HG03135 (cell line): Measurements from ENCODE around the gene MRM3.
"Not testable (repeated sequence)": the region's sequence is repeated elsewhere in the genome, so short reads cannot be mapped to it uniquely, and the experiment has no call there.

Source experiments
- ATAC-seq: cut with Tn5 transposase; IDR thresholded peaks from one replicate; pipeline ENCODE4 v1.9.1; 2021; ENCODE audit warnings: mild to moderate bottlenecking, moderate library complexity; ENCODE audit not compliant: unreplicated experiment

Gene MRM3

DNA sequence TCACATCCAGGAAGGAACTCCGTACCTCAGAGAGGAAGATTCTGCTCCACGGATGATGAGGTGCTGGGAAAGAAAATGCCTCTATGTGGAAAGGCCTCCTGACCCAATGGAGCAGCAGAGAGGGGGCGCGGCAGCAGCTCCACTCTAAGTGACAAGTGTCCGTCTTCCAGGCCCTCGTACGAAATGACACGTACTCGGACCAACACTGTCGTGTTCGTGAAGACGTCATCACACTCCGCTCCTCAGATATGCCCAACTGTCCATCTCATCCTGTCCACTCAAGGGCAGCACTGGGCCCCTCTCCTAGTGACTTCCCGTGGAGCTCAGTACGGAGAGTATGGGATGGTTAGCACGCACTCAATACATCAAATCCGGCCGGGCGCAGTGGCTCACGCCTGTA lies 32.2 kb downstream of the MRM3 start:
- ATAC-seq = no peak

DNA sequence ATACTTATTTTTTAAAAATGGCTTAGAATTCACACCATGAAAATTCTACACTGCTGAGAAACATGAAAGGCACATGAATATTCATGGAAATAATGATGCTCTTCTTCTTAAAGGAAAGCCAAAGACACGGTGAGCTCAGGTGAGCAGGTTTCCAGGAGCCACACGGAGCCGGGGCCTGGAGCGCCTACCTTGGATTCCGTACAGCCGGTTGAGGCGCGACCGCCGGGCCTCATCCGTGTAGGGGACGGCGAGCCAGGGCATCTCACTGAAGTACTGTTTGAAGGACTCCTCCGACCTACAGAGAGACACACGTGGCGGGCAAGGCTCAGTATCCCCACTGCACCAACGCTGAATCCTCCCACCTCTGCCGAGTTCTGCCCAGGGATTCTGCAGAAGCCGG lies 37.1 kb downstream of the MRM3 start:
- ATAC-seq = no peak

DNA sequence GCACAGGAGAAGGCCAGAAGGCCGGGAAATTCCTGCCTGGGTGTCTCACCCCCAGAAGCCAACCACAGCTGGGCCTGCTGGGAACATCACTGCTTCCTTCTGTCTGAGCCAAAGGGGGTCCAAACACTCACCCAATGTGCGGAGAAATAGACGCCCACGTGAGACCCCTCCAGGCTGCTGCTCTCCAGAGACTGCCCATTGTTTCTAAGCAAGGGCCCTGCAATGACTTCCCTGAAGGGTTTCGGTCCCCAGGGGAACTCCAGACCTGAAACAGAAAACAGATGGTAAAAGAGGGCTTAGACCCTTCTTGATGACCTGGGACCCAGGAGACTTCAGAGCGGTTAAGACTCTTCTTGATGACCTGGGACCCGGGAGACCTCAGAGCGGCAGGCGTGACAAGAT lies 41.3 kb downstream of the MRM3 start:
- no peak for ATAC-seq

DNA sequence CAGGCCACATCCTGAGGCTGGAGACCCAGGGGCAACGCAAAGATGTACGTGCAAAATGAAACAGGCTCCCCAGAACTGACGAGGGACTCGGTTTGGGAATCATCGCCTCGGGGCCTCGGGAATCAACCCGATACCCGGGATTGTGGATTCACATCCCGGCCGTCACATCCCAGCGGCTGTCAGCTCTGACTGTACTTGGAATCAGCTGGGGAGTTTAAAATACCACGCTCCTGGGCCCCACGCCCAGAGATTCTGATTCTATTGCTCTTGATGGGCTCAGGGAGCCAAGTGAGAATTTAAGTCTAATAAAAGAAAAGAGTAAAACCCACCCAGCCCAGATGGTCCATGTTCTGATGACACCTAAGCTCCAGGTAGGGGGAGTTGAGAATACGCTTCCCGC lies 42.2 kb downstream of the MRM3 start:
- ATAC-seq = no peak

DNA sequence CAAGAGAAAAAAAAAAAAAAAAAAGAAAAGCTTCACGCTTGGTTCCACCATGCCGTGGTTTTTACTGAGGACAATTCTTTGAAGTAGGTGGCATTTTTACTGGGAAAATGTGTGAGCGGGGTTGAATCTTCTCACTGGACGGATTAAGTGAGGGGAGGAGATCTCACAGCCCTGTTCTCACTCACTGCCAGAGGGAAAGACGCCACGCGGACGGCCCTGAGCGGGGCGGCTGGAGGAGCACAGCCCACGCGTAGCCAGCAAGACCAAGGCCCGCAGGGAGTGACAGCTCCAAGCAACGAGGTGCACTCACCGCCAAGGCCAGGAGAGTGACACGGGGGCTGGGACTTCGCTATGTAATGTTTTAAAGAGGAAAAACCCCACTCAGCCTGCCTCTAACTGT lies 43.1 kb downstream of the MRM3 start:
- no peak for ATAC-seq

DNA sequence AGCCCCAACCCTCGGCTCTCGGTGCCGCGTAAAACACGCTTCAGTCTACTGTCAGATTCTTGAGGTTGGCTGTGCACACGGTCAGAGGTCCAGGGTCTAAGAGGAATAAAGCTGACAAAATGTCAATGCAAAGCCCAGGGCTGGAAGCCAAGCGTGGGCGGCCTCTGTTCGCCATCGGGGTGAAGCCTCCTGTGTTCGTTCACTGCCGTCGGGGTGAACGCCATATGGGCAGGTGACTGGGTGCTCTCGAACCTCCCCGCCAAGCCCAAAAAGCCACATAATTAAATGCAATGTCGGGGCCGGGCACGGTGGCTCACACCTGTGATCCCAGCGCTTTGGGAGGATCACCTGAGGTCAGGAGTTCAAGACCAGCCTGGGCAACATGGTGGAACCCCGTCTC lies 44.6 kb downstream of the MRM3 start:
- ATAC-seq = no peak

DNA sequence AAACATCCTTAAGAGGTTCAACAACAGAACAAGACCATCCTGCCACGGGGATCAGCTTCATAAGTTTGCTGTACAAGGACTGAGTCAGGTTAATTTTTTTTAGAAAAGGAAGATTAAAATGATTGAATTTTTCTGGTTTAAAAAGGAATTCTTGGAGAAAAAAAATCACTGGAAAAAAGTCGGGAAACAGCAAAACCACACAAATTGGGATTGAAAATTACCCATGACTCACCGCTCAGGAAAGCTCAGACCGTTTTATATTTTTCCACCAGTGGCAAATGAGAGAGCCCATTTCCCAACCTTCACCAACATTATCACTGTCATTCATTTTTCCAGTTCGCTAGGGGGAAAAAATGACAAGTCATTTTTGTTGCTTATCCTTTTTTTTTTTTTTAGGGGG lies 46.6 kb downstream of the MRM3 start:
- no peak for ATAC-seq

DNA sequence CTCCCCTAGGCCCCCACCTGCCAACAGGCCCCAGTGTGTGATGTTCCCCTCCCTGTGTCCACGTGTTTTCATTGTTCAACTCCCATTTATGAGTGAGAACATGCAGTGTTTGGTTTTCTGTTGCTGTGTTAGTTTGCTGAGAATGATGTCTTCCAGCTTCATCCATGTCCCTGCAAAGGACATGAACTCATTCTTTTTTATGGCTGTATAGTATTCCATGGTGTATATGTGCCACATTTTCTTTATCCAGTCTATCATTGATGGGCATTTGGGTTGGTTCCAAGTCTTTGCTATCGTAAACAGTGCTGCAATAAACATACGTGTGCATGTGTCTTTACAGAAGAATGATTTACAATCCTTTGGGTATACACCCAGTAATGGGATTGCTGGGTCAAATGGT lies 47.5 kb downstream of the MRM3 start:
- ATAC-seq = not testable (repeated sequence)

DNA sequence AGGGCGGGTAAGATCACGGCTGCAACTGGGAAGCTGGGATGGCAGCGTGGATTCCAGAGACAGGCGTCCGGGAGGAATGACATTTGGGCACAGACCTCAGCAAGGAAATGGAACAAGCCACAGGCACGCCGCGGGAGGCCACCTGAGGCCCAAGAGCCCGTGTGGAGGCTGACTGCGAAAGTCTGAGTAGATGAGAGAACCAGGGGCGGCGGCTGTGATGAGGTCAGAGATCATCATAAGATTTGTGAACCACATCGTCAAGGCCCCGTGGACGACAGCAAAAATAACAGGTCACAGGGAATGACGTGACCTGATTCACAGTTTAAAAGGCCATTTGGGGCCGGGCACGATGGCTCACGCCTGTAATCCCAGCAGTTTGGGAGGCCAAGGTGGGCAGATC lies 48.2 kb downstream of the MRM3 start:
- ATAC-seq = no peak

DNA sequence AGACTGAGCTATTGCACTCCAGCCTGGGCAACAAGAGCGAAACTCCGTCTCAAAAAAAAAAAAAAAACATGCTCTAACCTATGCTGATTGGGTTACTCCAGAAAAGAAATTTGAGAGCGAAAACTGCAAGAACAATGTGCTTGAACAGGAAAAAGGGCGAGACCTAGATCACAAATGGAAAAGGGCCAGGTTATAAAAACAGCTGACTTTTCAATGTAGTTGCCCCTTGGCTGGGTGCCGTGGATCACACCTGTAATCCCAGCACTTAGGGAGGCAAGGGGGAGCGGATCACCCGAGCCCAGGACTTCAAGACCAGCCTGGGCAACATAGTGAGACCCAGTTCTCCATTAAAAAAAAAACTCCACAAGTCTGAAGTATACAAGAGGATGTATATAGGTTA lies 48.8 kb downstream of the MRM3 start:
- ATAC-seq = no peak

DNA sequence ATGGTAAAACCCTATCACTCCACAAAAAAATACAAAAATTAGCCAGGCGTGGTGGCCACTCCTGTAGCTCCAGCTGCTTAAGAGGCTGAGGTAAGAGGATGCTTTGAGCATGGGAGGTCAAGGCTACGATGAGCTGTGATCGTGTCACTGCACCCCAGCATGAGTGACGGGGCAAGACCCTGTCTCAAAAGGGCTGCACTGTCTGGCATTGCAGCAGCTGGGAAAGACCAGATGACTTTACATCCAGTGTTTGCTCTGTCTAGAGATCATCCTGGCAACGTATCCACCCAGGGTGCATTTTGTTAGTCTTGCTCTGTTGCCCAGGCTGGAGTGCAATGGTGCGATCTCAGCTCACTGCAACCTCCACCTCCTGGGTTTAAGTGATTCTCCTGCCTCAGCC lies 52.0 kb downstream of the MRM3 start:
- ATAC-seq = no peak

DNA sequence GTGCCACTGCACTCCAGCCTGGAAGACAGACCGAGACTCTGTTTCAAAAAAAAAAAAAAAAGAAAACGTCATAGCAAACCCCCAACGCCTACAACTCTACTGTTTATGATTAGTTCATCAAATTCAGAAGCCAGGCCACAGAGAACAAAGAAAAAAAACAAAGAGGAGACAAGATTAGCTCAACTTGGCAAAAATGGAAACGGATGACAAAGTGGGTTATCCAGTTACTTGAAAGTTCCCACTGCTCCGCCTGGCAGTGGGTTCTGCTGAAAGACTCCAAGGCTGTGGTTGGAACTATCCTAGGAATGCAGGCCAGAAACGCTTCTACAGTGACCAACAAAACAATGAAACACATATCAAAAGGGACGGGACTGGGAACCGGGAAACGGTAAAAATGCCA lies 53.1 kb downstream of the MRM3 start:
- no peak for ATAC-seq

DNA sequence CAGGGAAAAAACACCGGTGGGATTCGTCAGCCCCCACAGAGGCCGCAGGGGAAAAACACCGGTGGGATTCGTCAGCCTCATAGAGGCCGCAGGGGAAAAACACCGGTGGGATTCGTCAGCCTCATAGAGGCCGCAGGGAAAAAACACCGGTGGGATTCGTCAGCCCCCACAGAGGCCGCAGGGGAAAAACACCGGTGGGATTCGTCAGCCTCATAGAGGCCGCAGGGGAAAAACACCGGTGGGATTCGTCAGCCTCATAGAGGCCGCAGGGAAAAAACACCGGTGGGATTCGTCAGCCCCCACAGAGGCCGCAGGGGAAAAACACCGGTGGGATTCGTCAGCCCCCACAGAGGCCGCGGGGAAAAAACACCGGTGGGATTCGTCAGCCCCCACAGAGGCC lies 53.6 kb downstream of the MRM3 start:
- not testable (repeated sequence) for ATAC-seq

DNA sequence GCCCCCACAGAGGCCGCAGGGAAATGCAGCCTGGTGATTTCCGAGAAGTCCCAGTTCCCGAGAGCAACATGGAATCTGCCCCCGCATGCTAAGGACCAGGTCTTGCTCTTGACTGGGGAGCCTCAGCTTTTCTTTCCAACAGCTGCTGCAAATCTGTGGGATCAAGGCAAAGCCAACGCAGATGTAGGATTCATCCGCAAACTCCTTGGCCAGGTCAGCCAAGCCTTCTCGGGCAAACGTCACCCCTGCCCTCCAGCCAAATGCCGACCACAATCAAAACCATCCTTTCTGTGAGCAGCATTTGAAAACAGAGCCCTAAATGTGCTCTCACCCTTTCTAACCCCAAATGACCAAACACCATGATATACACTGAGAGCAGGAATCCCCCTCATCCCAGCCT lies 54.0 kb downstream of the MRM3 start:
- ATAC-seq = no peak

DNA sequence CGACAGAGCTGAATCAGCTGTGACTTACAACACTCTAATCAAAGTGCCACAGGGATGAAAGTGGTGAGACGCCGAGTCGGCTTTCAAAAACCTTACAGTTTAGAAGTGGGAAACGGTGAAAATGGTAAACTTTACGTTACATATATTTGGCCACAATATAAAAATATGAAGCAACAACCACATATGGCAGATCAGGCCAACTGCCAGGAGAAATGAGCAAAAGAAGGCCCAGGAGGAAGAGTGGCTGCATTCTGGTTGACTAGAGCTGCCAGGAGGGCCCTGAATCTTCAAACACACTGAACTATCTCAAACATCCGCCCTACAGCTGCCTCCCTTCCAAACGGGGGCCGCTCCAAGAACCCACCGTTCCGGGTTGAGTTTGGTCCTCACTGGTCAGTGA lies 56.3 kb downstream of the MRM3 start:
- ATAC-seq = no peak

DNA sequence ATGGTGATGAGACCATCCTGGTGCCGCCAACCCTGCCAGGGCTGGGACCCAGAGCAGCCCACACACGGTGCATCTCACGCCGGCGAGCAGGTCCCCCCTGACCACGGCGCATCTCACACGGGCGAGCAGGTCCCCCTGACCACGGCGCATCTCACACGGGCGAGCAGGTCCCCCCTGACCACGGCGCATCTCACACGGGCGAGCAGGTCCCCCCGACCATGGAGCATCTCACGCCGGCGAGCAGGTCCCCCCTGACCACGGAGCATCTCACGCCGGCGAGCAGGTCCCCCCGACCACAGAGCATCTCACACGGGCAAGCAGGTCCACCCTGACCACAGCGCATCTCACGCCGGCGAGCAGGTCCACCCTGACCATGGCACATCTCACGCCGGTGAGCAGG lies 59.2 kb downstream of the MRM3 start:
- ATAC-seq = no peak
